ENCODE data around the gene CACNA1I. TPM values are rescaled to one million over a fixed set of nuclear protein-coding genes. Genes with fewer than 3 reads are reported as not detected.

CACNA1I gene
- total and polyA plus RNA-seq, 2 of the 8 experiments (the other 6 are each of a cell fraction or from before 2014, with no cell fraction given) = 0.77 to 1.2 TPM

- Histone ChIP-seq H2BK20ac (ENCODE audit: low read length) (no peak overlapping the region), H3K4me3 (ENCODE audit: extremely low read depth in 1 of 4, insufficient read depth in 2 of 4, low read depth in 3 of 4, low read length in 4 of 4) (no peak overlapping the region), H3K27ac (ENCODE audit: low read depth, low read length) (no peak overlapping the region), H2BK12ac (ENCODE audit: low read depth, low read length) (no peak overlapping the region), H3K56ac (replicated peaks; ENCODE audit: insufficient read length, low read depth, low read length) (no peak overlapping the region), H3K23me2 (ENCODE audit: low read depth, low read length) (peaks cover 5% of the 10 kb centered on the region; the same call in 1 of the 2 replicates), H3K4ac (replicated peaks; ENCODE audit: insufficient read length, low read depth, low read length) (no peak overlapping the region), H3K4me1 (replicated peaks in 1 of 4; ENCODE audit: control insufficient read depth in 3 of 4, insufficient read depth in 4 of 4, low read length in 3 of 4) (peaks cover 0 to 8% (median 2%) of the 10 kb centered on the region in 4 experiments; a peak in 3 of 7 replicates), H2AK5ac (ENCODE audit: low read depth, low read length) (no peak overlapping the region), H4K8ac (ENCODE audit: extremely low read depth, insufficient read depth, low read length) (peak overlapping the region; percentile 73; the same call in 1 of the 2 replicates), H4K5ac (ENCODE audit: insufficient read length, low read depth, low read length) (no peak overlapping the region), H3K4me2 (ENCODE audit: insufficient read depth in 1 of 2, low read depth in 2 of 2, low read length in 2 of 2) (no peak overlapping the region; a peak in 1 of 4 replicates), H3K79me2 (ENCODE audit: control insufficient read depth in 1 of 2, insufficient read depth in 2 of 2, low read length in 2 of 2) (no peaks in the 10 kb centered on the region), H4K91ac (replicated peaks; ENCODE audit: insufficient read length, low read length) (no peak overlapping the region), H3K14ac (ENCODE audit: insufficient read length) (no peak overlapping the region), H2BK120ac (replicated peaks; ENCODE audit: low read depth, low read length) (no peak overlapping the region), H3K23ac (ENCODE audit: insufficient read length) (no peak overlapping the region), H4K20me1 (replicated peaks in 1 of 2; ENCODE audit: control insufficient read depth in 1 of 2, insufficient read depth in 2 of 2, low read length in 2 of 2) (peaks cover 0 to 6% of the 10 kb centered on the region in 2 experiments), H3K9ac (replicated peaks in 1 of 4; ENCODE audit: extremely low read depth in 1 of 4, low read depth in 3 of 4, low read length in 3 of 4) (no peak overlapping the region), H3K79me1 (ENCODE audit: low read depth, low read length) (no peaks in the 10 kb centered on the region), H3K36me3 (ENCODE audit: control insufficient read depth in 2 of 4, insufficient read depth in 4 of 4, low read length in 3 of 4) (no peaks in the 10 kb centered on the region), H3K9me3 (ENCODE audit: insufficient read depth in 2 of 2, low read depth in 1 of 2, low read length in 1 of 2) (peaks cover 0 to 7% of the 10 kb centered on the region in 2 experiments; a peak in 1 of 4 replicates), H3K18ac (ENCODE audit: extremely low read depth, low read length) (no peak overlapping the region; the same call in 1 of the 2 replicates), H3K27me3 (replicated peaks in 1 of 4; ENCODE audit: control insufficient read depth in 3 of 4, extremely low read depth in 1 of 4, insufficient read depth in 3 of 4, low read length in 3 of 4) (peaks cover 0 to 2% (median 0%) of the 10 kb centered on the region in 4 experiments; a peak in 1 of 7 replicates), H2AFZ (ENCODE audit: low read length) (no peak overlapping the region), H2BK15ac (ENCODE audit: low read length) (no peak overlapping the region), H2BK5ac (ENCODE audit: low read depth, low read length) (no peak overlapping the region)
- no peak for DNase-seq (ENCODE audit: low read depth in 1 of 2, low spot score in 2 of 2)
- no peak for TF ChIP-seq PHF8 (conservative IDR thresholded peaks at IDR 0.05; ENCODE audit: low read depth, low read length)
- TF ChIP-seq SIRT6 (IDR thresholded peaks at IDR 0.05; ENCODE audit: low read length) = no peak
- no peak for TF ChIP-seq TBP (IDR thresholded peaks at IDR 0.05; ENCODE audit: low read depth, low read length)
- TF ChIP-seq SAP30 (IDR thresholded peaks at IDR 0.05; ENCODE audit: insufficient read depth, insufficient replicate concordance, low read length) = no peak
- TF ChIP-seq RNF2 (IDR thresholded peaks at IDR 0.05; ENCODE audit: borderline replicate concordance, low read depth, low read length, missing control alignments, poor library complexity, severe bottlenecking) = no peak
- TF ChIP-seq KDM5A (IDR thresholded peaks at IDR 0.05; ENCODE audit: low read length) = no peak
- TF ChIP-seq CHD1 (IDR thresholded peaks at IDR 0.05; ENCODE audit: low read depth, low read length) = no peak
- no peak for TF ChIP-seq MAFK (IDR thresholded peaks at IDR 0.05; ENCODE audit: low read depth, low read length)
- TF ChIP-seq RFX5 (IDR thresholded peaks at IDR 0.05; ENCODE audit: borderline replicate concordance, low read depth, low read length) = no peak
- TF ChIP-seq EP300 (IDR thresholded peaks at IDR 0.05; ENCODE audit: borderline replicate concordance in 1 of 2, low read depth in 2 of 2, low read length in 2 of 2) = no peak
- FAIRE-seq = no peak
- CTCF ChIA-PET (ENCODE audit: partially characterized antibody) = interaction anchor here (1.0 to 2.1 kb wide), 3 partner anchors 13 to 70 kb away, joined by 4 to 7 read pairs (median 4); no protein-coding TSS in a partner anchor
- POLR2A ChIA-PET (ENCODE audit: partially characterized antibody) = interaction anchor here (0.6 to 1.4 kb wide), 4 partner anchors 10 to 611 kb away, joined by 3 read pairs; no protein-coding TSS in a partner anchor
- WGBS, 2 experiments (ENCODE audit: extremely low coverage in 1 of 2, insufficient coverage in 1 of 2, insufficient read length in 1 of 2, insufficient replicate concordance in 2 of 2, low coverage in 1 of 2, low lambda C conversion rate in 2 of 2, missing lambda C conversion rate in 1 of 2) = 80% methylated on average over 4 of the region's 4 CpGs; no CpG with 5 or more reads in 1 of the 2 experiments
Measured at GRCh38 chr22:39614442-39614841, 43.9 kb downstream of the CACNA1I start.
